Islet of Langerhans (tissue), 1 donor: ENCODE measurements around the gene TMEM232.

ENCODE experiments used
- FAIRE-seq: peaks from one replicate; lab custom pipeline; 2011; peaks lifted over from hg19 to GRCh38; lab: Jason Lieb, UNC

Gene TMEM232

DNA sequence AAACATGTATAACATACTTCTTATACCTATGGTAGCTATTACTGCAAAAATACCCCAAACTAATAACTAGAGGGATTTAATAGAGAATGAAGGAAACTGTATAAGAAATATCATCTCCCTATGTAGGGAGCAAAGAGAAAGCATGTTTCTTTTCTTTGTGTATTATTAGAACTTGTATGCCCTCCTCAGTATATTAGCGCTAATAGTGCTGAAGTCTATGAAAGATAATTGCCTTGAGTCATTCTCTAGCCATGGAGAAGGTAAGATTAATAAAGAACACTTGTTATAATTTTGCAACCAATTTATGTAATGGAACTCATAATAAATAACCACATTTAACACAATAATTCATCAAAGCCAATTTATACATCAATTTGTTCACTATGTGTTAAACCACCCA lies 329.2 kb downstream of the TMEM232 start:
- FAIRE-seq: no peak

DNA sequence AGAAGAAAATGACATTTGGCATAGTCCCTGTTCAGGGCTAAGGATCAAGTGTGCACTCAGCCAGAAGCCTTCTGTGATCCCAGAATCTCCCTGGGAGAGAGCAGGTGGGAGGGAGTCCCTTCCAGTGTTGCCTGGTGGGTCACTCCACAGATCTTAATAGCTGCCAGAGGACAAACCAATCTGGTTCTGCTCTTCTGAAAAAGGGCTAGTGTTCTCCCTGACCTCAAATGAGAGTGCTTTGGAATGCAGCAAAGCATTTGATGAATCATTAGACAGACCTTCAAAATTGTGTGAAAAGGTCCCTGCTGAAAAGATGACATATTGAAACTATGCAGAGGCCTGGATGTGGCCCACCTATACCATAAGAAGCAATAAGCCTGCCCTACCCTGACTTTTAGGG lies 339.7 kb downstream of the TMEM232 start:
- FAIRE-seq: no peak

DNA sequence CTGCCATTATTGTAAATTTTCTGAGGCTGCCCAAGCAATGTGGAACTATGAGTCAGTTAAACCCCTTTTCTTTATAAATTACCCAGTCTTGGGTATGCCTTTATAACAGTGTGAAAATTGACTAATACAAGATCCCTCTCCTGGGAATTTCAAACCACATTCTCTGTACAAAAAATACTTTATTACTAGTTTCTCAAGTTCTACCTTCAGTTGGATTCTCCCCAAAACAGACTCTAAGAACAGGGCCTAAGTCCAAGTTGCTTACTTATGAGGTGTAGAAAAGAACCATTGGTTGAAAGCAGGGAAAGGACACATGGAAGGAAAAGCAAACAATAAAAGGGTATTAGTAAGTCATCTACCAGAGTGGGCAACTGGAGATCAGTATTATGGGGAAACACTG lies 343.2 kb downstream of the TMEM232 start:
- FAIRE-seq: no peak

DNA sequence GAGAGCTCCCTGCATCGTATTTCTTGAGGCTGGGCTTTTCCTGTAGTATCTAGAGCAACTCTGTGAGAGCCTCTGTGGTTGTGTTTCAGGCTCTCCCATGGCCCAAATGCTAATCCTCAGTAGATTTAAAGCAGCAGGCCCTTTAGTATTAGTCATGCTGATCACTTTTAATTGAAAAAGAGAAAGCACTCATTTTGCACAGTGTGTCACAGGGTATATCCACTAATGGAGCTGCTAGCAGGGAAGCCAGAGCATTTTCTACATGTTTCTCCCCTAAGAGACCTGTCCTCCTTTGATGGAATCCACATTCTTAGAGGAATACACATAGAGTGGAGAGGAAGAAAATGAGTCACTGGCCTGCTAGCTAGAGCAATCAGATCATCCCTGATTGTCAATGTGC lies 348.5 kb downstream of the TMEM232 start:
- FAIRE-seq: no peak

DNA sequence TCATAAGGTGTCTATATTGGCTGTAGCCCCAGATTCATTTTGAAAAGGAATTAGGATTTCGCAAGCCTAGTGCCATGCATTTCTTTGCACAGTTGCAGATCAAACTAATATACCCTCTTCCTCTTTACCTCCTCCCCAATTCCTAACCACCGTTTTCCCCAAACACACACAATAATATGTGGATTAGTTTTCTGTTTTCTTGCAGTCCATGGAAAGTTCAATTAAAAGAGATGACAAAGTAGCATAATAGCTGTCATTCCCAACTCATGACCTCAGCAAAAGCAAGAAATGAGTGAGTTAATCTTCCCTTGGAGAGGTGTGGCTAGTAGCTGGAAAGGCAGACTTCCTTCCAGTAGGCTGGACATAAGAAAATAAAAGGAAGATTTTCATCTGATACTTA lies 349.1 kb downstream of the TMEM232 start:
- no peak for FAIRE-seq

DNA sequence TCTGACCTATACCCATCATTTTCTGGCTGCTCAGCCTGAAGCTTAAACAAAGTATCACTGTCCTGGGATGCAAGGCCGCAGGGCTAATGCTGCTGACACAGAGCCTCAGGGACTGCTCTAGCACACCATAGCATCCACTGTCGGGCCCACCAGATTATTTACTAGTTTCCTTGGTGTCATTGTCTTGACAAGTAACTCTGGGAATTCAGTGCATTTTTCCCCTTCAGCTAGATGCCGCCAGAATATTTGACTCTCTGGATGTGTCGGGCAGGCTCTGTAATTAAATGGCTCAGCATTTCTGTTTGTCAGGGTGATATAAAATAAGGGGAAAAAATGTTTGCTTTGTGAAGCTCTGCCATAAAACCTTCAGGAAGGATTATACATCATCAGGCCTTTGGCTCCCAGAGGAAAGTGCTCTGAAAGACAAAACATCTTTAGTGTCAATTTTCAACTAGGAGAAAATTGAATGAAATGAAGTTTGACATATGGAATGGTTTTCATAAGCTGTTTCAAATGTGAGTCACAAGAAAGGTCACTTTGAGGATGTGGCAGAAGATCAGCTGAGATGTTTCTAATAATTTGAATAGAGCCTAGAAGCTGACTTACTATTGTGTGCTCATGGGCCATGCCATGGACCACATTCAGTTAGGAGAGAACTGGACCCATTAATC lies 350.1 kb downstream of the TMEM232 start:
- FAIRE-seq: no peak

DNA sequence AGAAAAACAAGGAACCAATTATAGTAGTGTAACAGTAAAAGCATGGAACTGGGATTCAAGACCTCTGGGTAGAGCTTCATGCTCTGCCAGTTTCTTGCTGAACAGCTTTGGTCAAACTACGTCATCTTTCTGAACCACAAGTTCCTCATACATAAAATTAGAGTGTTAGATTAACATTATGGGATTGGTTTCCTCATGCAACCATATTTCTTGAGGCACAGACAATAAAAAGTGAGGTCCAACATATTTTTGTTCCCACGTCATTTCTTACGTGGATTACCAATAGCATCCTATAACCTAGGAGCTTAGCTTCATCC lies 354.8 kb downstream of the TMEM232 start:
- FAIRE-seq: no peak

DNA sequence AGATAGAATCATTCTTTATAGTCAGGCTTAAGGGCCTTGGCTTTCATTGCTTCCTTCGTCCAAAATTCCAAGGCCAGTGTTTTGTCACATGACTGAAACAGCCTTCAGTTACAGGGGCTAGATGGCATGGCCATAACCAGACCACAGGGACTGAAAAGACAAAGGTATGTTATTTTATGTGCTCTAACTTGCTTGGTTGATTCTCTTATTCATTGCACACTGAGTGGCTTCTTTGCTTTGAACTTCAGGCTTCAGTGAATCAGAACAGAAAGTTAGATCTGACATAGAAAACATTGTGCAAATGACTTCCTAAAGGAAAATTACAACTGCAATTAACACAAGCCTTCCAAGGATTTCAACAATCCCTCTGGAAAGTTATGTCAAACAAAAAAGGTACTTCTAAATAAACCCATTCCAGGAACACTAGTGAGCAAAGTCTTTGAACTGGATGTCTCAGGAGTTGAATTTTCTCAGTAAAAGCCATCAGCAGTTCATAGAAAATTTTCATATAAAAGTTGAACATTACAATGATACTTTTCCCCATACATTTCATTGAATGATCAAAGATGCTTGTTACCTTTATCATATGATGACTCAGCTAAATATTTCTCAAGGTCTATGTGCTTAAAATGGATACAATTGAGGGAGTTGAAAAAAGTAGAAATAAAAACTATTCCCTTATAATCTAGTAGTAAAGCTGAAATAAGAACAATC lies 355.3 kb downstream of the TMEM232 start:
- no peak for FAIRE-seq
